ENCODE measurements around the gene PBLD. TPM values are rescaled to one million over a fixed set of nuclear protein-coding genes. Genes with fewer than 3 reads are reported as not detected.

Gene PBLD
- total RNA-seq, 4 donors from 2014 or later = 4.9 to 12.3 (median 7.6) TPM

DNA sequence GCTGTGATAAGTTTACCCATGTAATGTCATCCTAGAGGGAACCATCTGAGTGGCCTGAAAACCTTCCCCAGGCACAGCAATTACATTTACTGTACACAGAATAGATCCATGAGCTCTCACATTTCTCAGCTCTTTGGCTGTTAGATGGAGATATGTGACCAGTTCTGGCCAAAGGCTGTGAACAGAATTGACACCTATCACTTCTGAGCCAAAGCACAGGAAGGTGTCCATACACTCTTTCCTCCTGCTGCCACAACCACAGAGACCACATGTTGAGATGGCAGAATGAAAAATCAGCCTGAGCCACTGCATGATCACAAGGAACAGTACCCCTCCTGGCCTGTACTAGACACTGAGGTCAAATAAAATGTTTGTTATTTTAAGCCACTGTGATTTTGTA is 56.5 kb downstream of the PBLD start:
- no peak for DNase-seq (ENCODE audit: low spot score)
- TF ChIP-seq, protein P1, sequence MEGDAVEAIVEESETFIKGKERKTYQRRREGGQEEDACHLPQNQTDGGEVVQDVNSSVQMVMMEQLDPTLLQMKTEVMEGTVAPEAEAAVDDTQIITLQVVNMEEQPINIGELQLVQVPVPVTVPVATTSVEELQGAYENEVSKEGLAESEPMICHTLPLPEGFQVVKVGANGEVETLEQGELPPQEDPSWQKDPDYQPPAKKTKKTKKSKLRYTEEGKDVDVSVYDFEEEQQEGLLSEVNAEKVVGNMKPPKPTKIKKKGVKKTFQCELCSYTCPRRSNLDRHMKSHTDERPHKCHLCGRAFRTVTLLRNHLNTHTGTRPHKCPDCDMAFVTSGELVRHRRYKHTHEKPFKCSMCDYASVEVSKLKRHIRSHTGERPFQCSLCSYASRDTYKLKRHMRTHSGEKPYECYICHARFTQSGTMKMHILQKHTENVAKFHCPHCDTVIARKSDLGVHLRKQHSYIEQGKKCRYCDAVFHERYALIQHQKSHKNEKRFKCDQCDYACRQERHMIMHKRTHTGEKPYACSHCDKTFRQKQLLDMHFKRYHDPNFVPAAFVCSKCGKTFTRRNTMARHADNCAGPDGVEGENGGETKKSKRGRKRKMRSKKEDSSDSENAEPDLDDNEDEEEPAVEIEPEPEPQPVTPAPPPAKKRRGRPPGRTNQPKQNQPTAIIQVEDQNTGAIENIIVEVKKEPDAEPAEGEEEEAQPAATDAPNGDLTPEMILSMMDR (IDR thresholded peaks at IDR 0.05) = no peak
- no peak for ATAC-seq (ENCODE audit: low FRiP score)

DNA sequence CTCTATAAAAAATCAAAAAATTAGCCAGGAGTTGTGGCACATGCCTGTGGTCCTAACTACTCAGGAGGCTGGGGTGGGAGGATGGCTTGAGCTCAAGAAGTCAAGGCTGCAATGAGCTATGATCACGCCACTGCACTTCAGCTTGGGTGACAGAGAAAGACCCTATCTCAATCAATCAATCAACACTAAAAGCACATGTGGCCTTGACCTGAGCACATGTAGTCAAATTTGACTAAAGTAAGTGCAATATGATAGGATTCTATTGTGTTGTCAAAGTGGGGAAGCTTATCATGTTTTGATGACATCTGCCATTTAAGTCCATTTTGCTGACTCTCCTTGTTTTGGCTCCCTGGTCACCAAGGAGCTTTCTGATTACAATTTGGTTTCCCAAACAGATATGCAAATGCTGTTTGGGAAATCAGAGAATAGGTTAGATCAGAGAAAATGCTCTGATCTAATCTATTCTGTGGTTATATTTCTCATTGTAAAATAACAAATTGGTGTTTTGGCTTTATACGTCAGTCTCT is 57.1 kb downstream of the PBLD start:
- no peak for DNase-seq (ENCODE audit: low spot score)
- no peak for ATAC-seq (ENCODE audit: low FRiP score)
- TF ChIP-seq, protein P1 (IDR thresholded peaks at IDR 0.05) = no peak

DNA sequence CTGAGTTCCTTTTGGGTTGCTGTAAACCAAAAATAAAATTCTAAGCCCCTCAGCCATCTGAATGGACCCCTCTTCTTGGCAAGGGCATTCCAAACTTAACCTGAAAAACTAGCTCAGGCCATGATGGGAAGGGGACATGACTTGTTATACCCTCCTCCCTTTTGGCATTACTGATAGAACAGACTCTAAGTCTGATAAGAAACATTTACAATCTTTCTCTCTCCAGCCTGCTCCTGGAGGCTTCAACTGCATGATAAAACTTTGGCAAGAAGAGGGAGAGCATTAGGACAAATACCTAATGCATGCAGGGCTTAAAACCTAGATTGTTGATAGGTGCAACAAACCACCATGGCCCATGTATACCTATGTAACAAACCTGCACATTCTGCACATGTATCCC is 59.9 kb downstream of the PBLD start:
- TF ChIP-seq, protein P1 (IDR thresholded peaks at IDR 0.05) = no peak
- DNase-seq (ENCODE audit: low spot score) = no peak
- no peak for ATAC-seq (ENCODE audit: low FRiP score)

DNA sequence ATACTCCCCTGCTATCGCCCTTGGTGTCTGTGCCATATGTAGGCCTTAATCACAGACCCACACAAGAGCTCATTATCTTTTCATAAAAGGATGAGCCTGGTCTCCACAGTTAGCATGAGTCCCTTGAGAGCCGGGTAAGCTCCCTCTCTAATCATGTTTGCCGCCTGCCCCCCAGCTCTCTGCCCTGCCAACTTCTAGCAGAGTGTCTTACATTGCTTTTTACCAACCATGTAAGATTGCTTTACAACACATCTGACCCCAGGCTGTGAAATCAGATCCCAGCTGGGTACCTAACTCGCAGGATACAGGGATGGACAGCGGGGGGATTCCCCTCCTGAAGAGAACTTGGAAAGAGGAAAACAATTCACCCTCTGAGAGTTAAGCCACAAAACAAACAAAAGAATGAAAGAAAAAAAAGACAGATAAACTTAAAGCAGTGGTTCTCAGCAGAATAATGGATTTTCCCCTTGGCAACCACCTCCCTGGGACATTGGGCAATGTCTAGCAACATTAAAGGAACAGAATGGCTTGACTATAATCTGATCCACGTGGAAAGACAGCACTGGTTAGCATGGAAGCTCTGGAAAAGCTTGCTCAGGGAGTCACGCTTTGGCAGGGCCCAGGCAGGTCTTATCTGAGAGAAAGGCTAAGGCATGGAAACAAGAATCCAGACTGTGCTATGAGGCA is 61.4 kb downstream of the PBLD start:
- DNase-seq (ENCODE audit: low spot score) (no peak), ATAC-seq (ENCODE audit: low FRiP score) (no peak)

DNA sequence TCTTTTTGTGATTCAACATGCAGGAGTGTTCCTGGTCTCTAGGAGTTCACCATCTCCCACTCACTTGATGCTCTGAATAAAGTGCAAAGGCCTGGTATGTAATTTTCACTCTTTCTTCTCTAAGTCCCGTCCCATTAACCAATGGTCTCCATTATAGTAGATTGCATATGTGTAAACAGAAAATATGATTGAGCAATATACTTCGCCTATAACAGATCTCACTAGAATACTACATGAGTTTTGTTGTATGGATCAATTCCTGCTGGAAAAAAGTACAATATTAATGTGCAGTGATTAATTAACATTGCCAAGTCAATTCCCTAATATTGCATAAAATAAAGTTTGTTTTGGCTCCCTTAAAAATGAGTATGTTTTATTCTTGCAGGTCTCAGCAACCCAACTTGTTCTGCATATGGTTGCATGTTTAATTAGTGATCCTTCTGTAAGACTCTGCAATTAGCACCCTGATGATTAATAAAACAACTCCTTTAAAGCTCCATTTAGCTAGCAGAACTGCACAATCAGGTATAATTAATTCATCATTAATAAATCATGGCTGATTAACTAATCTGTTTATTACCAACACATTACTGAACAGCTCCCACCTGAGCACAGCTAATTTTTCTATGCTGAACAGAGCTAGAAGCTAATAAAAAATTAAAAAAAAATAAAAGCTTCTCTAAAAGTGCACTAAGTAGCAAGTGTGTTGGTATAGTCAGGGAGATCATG is 63.0 kb downstream of the PBLD start:
- TF ChIP-seq, protein P1 (IDR thresholded peaks at IDR 0.05) = no peak

More for the DNA sequence above, 61.4 kb downstream of the PBLD start:
- TF ChIP-seq, protein P1 (IDR thresholded peaks at IDR 0.05) = no peak

DNA sequence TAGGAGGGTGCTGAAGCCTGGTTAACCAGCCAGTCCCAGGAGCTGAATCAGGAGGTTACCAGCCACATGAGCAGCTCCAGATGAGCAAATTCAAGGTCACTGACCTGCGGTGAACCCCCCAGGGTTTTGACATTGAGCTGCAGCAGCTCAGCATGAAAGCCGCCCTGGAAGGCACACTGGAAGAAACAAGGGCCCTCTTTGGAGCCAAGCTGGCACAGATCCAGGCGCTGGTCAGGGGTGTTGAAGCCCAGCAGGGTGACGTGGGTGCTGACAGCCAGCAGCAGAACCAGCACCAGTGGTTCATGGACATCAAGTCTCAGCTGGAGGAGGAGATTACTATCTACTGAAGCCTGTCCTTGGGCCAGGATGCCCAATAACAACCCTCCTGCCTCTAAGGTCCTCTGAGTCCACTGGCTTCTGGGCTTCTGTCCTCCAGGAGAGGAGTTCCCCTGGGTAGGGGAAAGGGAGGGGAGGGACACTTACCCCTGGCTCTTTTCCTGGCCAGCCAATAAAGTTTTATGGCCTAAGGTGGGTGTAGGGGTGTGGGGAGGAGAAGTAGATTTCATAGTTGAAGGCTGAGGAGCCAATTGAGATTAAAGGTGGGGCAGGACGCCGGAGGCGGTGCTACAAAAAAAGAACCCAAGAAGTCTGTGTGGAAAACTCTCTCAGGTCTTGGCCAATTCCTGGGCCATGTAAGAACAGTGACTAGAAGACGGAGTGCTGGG is 71.4 kb downstream of the PBLD start:
- TF ChIP-seq, protein P1 (IDR thresholded peaks at IDR 0.05) = no peak
- DNase-seq (ENCODE audit: low spot score) (no peak), ATAC-seq (ENCODE audit: low FRiP score) (no peak)

More for the DNA sequence above, 63.0 kb downstream of the PBLD start:
- ATAC-seq (ENCODE audit: low FRiP score) = no peak
- no peak for DNase-seq (ENCODE audit: low spot score)

Measured in omental fat pad (tissue), 4 donors.